ENCODE results near the gene LASP1NB.
"Not testable (repeated sequence)": the region's sequence is repeated elsewhere in the genome, so short reads cannot be mapped to it uniquely, and the experiment has no call there.

LASP1NB gene

DNA sequence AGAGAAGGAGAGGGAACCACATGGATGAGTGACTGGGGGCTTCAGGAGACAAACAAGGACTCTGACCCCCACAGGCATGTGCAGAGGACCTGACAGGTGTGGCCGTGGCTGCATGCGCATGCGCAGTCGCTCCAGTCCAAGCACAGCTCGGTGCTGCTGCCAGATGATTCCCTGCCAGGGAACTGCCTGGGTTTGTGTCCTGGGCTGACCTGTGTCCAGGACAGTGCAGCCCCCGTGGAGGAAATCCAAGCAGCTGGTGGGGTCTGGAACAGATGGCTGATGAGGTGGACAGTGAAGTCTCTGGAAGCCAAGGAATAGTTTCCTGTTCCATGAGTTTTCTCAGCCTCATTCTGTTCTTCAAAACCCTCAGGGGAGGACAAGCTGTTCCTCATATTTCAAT is 28.2 kb upstream of the LASP1NB start:
- DNase-seq, result no peak

DNA sequence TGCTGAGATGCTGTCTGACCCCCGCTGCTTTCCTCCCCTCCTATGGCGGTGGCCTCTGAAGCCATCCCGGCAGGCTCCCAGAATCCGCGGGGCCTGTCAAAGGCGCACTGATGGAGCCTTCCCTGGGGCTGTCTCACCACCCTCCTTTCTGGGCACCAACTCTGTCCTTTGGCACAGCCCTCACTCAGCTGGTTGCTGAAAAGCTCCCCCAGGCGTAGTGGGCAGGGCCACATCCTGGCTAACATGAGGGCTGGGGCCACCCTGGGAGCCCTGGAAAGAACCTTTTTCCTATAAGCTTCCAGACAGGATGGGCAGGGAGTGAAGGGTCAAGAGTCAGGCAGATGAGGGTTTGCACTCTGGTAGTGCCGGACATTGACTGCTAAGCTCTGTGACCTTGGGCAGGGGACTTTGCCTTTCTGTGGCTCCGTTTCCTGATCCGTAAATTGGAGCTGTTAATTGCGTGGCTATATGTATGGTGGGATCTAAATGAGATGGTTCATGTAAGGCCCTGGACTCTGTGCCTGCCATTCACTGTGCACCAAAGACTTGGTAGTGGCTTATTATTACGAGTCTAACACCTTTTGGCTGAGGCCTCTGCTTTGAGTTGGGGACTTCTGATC is 27.6 kb upstream of the LASP1NB start:
- no peak for DNase-seq

DNA sequence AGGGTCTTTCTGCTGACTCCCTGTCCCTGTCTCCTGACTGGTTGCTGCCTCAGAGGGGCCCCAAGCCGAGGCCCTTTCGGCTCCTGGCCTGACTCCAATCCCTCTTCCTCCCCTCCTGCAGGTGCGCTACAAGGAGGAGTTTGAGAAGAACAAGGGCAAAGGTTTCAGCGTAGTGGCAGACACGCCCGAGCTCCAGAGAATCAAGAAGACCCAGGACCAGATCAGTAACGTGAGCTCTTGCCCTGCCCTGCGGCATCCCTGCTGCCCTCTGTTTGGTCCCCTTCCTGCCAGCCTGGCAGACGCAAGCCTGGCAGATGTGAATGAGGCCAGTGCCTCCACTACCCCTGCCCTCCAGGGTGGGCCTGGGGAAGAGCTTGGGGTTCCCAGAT is 27.1 kb upstream of the LASP1NB start:
- DNase-seq, result no peak

DNA sequence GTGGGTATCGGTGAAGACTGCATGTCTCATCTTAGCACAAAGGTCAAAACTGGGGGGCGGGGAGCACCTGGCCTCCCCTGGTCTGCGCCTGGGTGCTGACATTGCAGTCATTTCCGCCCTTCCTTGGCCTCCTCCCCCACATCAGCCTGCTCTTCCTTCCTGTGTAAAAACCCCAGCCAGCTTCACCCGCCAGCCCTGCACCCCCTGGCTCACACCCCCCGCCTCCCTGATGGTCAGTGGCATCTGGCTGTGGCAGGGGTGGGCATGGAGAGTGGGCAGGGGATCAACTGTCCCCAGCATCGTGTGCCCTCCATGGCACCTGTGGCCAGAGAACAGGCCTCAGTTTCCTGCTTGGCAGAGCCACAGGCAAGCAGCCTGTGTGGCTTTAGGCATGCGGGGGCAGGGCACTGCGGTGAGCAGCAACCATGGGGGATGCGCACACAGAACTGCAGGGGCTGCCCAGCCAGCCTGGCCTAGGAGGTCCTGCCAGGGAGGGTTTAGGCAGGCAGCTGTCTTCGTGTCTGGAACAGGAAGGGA is 26.5 kb upstream of the LASP1NB start:
- DNase-seq, result no peak

DNA sequence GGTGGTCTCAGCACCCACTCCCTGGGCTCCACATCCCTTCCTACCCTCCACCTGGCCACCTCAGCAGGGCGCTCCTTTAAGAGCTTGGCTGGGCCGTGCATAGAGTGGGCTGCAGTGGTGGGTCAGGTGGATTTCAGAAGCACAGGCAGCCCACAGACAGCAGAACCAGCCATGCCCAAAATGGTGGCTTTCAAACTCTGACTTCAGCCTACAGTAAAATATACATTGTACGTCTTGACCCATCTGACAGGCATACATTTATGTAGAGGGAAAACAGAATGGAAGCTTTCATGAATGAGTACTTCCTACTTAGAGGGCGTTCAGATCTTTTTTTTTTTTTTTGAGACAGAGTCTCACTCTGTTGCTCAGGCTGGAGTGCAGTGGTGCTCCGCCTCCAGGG is 26.0 kb upstream of the LASP1NB start:
- DNase-seq, result no peak

DNA sequence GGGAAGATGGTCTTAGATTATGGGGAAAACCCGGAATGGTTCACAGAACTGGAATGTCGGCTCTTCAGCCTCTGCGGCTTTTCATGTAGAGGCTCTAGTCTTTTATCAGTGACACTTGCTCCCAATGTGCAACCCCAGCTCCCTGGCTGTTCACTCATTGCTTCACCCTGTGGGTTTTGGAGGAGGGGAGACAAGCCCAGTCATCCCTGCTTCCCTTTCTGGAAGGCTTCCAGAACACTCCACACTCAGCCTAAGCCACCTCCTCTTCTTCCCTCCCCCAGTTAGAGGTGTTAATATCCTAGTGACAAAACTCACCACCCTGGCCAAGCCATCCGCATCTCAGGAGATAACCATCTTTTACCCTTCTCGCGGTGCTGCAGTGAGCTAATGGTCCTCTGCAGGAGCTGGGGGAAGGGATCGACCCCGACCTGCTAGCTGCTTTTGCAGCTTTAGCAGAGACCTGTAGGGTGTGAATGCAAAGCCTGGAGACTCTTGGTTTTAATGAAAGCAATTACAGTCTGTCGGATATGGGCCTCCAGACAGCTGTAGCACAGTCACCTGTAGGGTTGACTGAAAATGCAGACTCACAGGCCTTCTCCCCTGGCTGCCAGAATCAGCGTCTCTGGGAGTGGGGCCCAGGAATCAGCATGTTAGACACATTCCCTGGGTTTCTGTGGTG is 24.3 kb upstream of the LASP1NB start:
- no peak for DNase-seq

GRCh38 chr17:38903404-38903803 is 22.0 kb upstream of the LASP1NB start:
- DNase-seq, result no peak

DNA sequence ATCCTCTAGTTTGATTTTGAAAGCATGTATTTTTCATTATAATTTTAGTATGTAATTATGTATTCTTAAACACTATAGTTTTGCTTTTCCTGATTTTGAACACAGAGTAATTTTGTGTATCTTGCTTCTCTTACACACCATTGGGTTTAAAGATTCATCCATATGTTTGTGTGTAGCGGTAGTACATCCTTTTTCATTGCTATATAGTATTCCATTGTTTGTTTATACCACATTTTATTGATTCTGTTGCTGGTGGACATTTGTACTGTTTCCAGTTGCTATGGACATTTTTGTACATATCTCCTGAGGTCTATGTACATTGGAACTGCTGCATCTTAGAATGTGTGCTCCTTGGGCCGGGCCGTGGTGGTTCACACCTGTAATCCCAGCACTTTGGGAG is 20.5 kb upstream of the LASP1NB start:
- no peak for DNase-seq

DNA sequence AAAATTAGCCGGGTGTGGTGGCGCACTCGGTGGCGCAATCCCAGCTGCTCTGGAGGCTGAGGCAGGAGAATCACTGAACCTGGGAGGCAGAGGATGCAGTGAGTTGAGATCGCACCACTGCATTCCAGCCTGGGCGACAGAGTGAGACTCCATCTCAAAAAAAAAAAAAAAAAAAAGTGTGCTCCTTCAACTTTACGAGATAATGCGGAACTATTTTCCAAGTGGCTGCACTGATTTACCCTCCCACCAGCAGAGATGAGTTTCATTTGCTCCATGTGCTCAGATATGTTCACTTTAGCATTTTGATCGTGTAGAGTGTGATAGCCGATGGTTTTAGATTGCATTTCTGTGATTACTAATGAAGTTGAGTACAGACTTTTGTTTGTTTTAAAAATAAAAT is 20.0 kb upstream of the LASP1NB start:
- no peak for DNase-seq

DNA sequence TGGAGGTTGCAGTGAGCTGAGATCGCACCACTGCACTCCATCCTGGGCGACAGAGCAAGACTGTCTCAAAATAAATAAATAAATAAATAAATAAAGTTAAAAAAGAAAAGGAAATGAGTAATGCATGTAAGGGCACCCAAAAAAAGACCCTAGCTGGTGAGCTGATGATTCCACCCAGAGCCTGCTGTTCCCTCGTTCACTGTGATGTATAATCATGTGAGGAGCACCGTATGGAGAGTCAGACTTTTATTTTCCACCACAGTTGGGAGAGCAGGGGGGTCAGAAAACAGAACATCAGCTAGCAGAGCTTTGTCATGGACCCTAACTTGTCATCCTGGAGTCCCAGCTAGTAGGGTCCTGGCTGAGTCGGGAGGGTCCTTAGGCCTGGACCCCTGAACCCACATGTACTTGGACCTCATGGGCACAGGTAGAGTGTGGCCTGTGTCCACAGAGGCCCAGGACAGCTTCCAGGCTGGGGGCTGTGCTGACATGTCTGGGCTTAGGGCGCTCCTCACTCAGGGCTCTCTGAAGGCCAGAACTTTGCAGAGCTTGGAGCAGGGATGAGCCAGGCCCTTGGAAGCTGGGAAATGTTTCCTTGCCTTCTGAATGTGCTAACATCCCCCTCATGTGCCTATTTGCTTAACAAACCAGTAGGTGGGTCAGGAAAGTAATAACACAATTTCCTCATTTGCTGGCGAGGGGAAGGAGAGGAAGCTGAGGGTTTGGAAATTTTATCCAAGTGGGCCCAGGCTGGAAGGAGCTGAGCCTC is 18.8 kb upstream of the LASP1NB start:
- DNase-seq, result no peak

DNA sequence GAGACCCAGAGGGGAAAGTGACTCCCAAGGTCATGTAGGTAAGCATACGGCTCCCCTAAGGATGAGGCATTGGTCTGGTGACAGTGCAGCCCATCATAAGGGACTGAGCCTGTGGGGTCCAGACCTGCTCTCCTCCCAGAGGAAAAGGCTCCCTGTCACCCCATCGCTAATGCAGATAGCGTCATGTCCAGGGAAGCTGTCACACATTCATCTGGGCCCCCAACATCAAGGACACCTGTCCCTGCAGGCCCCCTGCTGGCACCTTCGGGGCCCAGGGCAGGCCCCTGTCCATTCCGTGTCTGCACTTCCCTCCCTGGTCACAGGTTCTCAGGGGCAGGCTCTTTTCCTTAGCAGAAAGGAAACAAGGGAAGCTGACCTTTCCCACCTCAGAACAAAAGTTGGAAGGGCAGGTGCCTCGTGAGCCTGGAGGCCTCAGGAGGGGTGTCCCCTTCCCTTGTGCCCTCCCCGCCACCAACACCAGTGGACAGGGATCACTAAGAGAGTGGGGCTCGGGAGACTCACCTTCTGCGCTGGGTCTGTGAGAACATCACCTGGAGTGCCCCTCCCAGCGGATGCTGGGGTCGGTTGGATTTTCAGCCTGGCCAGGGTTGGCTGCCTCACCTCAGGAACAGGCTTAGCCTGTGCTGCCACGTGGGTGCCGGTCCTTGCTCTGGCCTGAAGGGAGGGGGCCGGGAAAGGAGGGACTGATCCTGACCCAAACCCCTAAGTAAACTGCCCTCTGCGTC is 17.3 kb upstream of the LASP1NB start:
- no peak for DNase-seq

GRCh38 chr17:38908676-38909181 is 16.7 kb upstream of the LASP1NB start:
- DNase-seq, result no peak

- no peak for DNase-seq
Observed at GRCh38 chr17:38910325-38910724, 15.1 kb upstream of the LASP1NB start.

- no peak for DNase-seq
Observed at GRCh38 chr17:38911081-38911730, 14.2 kb upstream of the LASP1NB start.

DNA sequence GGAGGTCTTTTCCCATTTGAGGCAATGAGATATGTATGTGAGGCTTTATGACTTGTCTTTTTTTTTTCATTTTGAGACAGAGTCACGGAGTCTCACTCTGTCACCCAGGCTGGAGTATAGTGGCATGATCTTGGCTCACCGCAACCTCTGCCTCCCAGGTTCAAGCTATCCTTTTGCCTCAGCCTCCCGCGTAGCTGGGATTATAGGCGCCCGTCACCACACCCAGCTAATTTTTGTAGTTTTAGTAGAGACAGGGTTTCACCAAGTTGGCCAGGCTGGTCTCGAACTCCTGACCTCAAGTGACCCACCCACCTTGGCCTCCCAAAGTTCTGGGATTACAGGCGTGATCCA is 13.7 kb upstream of the LASP1NB start:
- not testable (repeated sequence) for DNase-seq

DNA sequence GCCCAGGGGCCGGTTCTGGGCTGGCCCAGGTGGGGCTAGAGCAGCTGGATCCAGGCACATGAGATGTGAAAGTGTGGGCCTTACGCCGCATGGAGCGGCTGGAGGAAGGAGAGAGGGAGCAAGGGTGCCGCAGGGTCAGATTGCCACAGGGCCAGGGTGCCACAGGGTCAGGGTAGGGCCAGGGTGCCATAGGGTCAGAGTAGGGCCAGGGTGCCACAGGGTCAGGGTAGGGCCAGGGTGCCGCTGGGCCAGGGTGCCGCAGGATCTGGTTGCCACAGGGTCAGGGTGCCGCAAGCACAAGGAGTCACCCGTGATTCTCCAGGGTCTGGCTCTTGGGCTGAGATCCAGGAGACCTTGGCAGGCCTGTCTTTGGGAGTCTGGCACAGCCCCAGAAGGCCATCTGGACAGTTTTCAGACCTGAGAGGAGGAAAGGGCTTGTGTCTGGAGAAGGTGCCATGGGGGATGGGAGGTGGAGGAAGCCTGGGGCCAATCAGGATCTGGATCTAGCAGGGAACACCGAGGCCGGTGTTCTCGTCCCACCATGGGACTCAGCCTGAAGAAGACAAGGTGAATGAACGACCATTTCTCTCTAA is 13.1 kb upstream of the LASP1NB start:
- no peak for DNase-seq

DNA sequence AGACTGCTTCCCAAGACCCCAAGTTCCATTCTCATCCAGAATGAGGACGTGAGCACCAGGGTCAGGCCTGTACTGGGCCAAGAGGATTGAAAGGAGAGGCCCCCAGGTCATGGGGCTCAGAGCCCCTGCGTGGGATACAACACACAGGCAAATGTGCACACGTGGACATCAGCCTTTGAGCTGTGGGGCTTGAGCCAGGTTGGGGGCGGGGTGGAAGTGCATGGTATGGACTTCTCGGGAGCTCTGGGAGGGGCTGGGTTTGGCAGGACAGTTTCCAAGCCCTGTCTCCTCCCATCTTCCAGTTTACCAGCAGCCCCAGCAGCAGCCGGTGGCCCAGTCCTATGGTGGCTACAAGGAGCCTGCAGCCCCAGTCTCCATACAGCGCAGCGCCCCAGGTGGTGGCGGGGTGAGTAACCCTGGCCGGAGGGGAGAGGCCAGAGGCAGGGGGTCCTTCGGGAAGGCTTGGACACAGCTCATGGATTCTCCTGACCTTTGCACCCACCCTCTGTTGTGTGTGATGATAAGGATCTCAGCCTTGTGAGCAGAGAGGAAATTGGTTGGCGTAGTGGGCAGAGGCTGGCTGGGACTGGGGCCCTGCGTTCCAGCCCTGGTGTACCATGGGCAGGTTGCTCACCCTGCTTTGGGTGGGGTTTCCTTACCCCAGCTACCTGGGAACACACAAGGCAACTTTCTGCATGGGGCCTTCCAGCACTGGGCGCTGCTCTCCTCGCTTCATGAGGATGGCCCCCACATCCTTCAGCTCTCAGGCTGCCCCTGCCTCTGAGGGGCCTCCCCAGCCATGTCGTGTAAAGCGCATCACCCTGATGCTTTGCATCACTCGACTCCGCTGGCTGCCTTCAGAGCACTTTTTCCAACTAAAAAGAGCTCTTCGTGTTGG is 10.4 kb upstream of the LASP1NB start:
- DNase-seq, result peak; percentile 21

- DNase-seq, result no peak
Observed at GRCh38 chr17:38915639-38915995, 9.8 kb upstream of the LASP1NB start.

DNA sequence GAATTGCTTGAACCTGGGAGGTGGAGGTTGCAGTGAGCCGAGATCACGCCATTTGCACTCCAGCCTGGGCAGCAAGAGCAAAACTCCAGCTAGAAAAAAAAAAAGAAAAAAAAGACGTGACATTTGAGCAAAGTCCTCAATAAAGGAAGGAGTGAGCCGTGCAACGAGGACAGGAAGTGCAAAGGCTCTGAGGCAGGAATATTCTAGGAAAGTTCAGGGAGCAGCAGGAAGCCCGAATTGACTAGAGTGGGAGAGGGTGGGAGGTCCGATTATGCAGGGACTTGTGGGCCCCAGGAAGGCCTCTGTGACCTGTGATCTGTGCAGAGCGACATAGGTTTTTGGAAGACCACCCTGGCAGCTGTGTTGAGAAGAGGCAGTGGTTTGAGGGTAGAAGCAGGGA is 8.6 kb upstream of the LASP1NB start:
- no peak for DNase-seq

DNA sequence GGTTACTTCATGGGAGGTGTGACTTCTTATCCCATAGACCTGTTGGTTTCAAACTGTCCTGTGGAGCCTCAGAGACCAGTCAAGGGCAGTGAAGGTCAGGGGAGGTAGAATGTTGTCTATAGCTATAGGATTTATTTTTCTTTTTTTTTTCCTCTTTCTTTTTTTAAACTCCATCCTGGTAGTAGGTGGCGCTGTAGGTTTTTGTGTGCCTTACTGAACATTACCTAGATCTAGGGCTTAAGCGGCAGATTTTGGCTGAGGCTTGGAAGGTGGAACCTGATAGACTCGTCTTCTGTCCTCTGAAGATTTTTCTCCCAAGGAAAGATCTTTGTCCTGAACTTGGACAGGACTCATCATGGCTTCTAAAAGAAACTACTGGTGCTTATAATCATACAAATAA is 8.2 kb upstream of the LASP1NB start:
- no peak for DNase-seq

Data from right kidney (tissue), 1 donor.